K562 (cell line): ENCODE measurements around the gene TNPO2. TPM values are rescaled to one million over a fixed set of nuclear protein-coding genes. Genes with fewer than 3 reads are reported as not detected.
A peak's percentile ranks its signal among the peaks of the same experiment; 100 is the strongest.
"Not testable (repeated sequence)": the region's sequence is repeated elsewhere in the genome, so short reads cannot be mapped to it uniquely, and the experiment has no call there.

Experiments
- ATAC-seq: fragments of 200-7000 bp; cut with Tn5 transposase; 3 replicates; pipeline ENCODE4 v1.9.1; 2020; ENCODE audit warnings: moderate library complexity
- BruUV-seq: library from RNA; stranded (reverse); fragments of 400-500 nt; replicated peaks from 2 replicates; lab custom pipeline; 2021; lab: Mats Ljungman, UMichigan
- CTCF ChIA-PET: fragments of 300-600 bp; formaldehyde crosslinking; extraction: SDS; loops from one replicate; lab custom pipeline; 2021; ENCODE audit warnings: low intra/inter-chr PET ratio; lab: Yijun Ruan, JAX
- POLR2A ChIA-PET: fragments of 300-600, 350-650 bp; sonication (Branson Sonifier 250); formaldehyde crosslinking; extraction: SDS; loops from one replicate; lab custom pipeline; 2021; ENCODE audit warnings: antibody characterized with exemption, inconsistent platforms; lab: Yijun Ruan, JAX
- DNase-seq, 4 experiments: peaks; one replicate each; pipeline versions ENCODE4 v3.0.0 to v3.0.0-alpha.2; 2011 to 2018; ENCODE audit warnings: low spot score in 3 of 4, mixed read lengths in 3 of 4; ENCODE audit errors: extremely low read depth in 1 of 4
- FAIRE-seq: peaks from 2 replicates; lab custom pipeline; 2011; peaks lifted over from hg19 to GRCh38; lab: Jason Lieb, UNC
- H2AFZ ChIP-seq: 2 replicates; pipeline ENCODE4 v1.6.0; 2011; ENCODE audit warnings: low read depth, low read length, control low read depth, inconsistent platforms
- H3K27ac ChIP-seq: fragments of 200-600 bp; 3 replicates; pipeline ENCODE4 v1.8.0; 2011; ENCODE audit warnings: low read depth, mild to moderate bottlenecking, control low read depth, inconsistent platforms, low read length, moderate library complexity, mixed read lengths; ENCODE audit errors: extremely low read depth
- H3K27me3 ChIP-seq, 2 experiments: fragments of 300-600 bp in 1 of 2; 2 replicates in 1 of 2; 3 replicates in 1 of 2; pipeline versions ENCODE4 v1.6.0 to v1.8.0; 2011; ENCODE audit warnings: inconsistent platforms in 2 of 2, low read length in 2 of 2, mild to moderate bottlenecking in 1 of 2, mixed read lengths in 1 of 2, moderate library complexity in 1 of 2; ENCODE audit not compliant: control insufficient read depth in 2 of 2, insufficient read depth in 2 of 2
- H3K36me3 ChIP-seq: fragments of 300-600 bp; 3 replicates; pipeline ENCODE4 v1.8.0; 2011; ENCODE audit warnings: mild to moderate bottlenecking, low read length, inconsistent platforms; ENCODE audit not compliant: control insufficient read depth, insufficient read depth
- H3K4me1 ChIP-seq, 2 experiments: fragments of 200-600 bp in 1 of 2; replicated peaks in 1 of 2; 2 replicates in 1 of 2; 3 replicates in 1 of 2; pipeline versions ENCODE4 v1.5.1 to v1.8.0; 2011; ENCODE audit warnings: inconsistent platforms in 2 of 2, low read length in 2 of 2, mild to moderate bottlenecking in 1 of 2, mixed read lengths in 1 of 2, moderate library complexity in 1 of 2; ENCODE audit not compliant: control insufficient read depth in 2 of 2, insufficient read depth in 2 of 2
- H3K4me2 ChIP-seq: 2 replicates; pipeline ENCODE4 v1.6.1; 2011; ENCODE audit warnings: low read length, control low read depth, inconsistent platforms, mixed read lengths; ENCODE audit not compliant: insufficient read depth
- H3K4me3 ChIP-seq: fragments of 200-600 bp; sonication (generic), shearing (Covaris generic); 2 replicates; pipeline ENCODE4 v1.5.1; 2016; ENCODE audit warnings: control low read depth, inconsistent platforms
- H3K79me2 ChIP-seq: fragments of 200-600 bp; 3 replicates; pipeline ENCODE4 v1.8.0; 2011; ENCODE audit warnings: low read length, inconsistent platforms; ENCODE audit not compliant: control insufficient read depth, insufficient read depth
- H3K9ac ChIP-seq, 2 experiments: 2 replicates each; pipeline versions ENCODE4 v1.6.0 to v1.6.1; 2011; ENCODE audit warnings: low read depth in 2 of 2, low read length in 2 of 2, control low read depth in 1 of 2, inconsistent platforms in 1 of 2, mild to moderate bottlenecking in 1 of 2, mixed read lengths in 1 of 2; ENCODE audit not compliant: insufficient read depth in 1 of 2
- H3K9me1 ChIP-seq: one replicate; pipeline ENCODE4 v1.6.0; 2011; ENCODE audit warnings: inconsistent platforms, mild to moderate bottlenecking, low read length, moderate library complexity; ENCODE audit not compliant: control insufficient read depth, insufficient read depth
- H3K9me3 ChIP-seq: replicated peaks from 2 replicates; pipeline ENCODE4 v1.5.1; 2011; ENCODE audit warnings: low read depth, low read length, inconsistent platforms; ENCODE audit not compliant: control insufficient read depth, insufficient read depth
- H4K20me1 ChIP-seq: replicated peaks from 2 replicates; pipeline ENCODE4 v1.6.1; 2011; ENCODE audit warnings: low read length, inconsistent platforms, mixed read lengths; ENCODE audit not compliant: control insufficient read depth, insufficient read depth
- IRF2 ChIP-seq: sonication (generic); formaldehyde crosslinking; IDR thresholded peaks from 2 replicates; pipeline ENCODE4 v1.8.1; 2022; ENCODE audit warnings: mild to moderate bottlenecking, missing genetic modification reagents
- PKNOX1 ChIP-seq: fragments of 450-650 bp; IDR thresholded peaks from 2 replicates; pipeline ENCODE4 v1.6.1; 2016
- POLR2G ChIP-seq: fragments of 200-400 bp; formaldehyde crosslinking; IDR thresholded peaks from 2 replicates; pipeline ENCODE4 v1.6.1; 2017; ENCODE audit warnings: low read depth, mild to moderate bottlenecking, antibody characterized with exemption, low read length, moderate library complexity
- ZNF121 ChIP-seq: sonication (generic); formaldehyde crosslinking; conservative IDR thresholded peaks from 2 replicates; pipeline ENCODE4 v1.8.0; 2022; ENCODE audit warnings: missing genetic modification reagents
- WGBS: fragments of 100-300 bp; shearing (Covaris generic); methylation state at CpG from one replicate; pipeline ENCODE4 v1.1.6; 2016; ENCODE audit warnings: low coverage, mixed read lengths; ENCODE audit not compliant: insufficient coverage; ENCODE audit errors: missing lambda C conversion rate; 5-methylcytosine and 5-hydroxymethylcytosine counted together
- in situ Hi-C: fragments of 300-500 bp; cut with MboI; formaldehyde crosslinking; loops from 4 replicates; pipeline ENCODE4 v1.15.0; 2018; ENCODE audit warnings: inconsistent platforms, mixed read lengths
- intact Hi-C: fragments of 100-400 bp; cut with micrococcal nuclease; formaldehyde crosslinking; loops from 2 replicates; pipeline ENCODE4 v1.14.2; 2022
- polyA plus RNA-seq, 8 experiments: library from polyadenylated mRNA; depleted of rRNA in 4 of 8; stranded (reverse) in 5 of 8; unstranded in 3 of 8; fragments of >200 nt; fragmentation: Nextera tagmentation in 2 of 8; fragmentation: Illumina TruSeq in 1 of 8; extraction: Ambion mirVana in 2 of 8; extraction: Trizol in 1 of 8; gene quantifications; 2 replicates each; pipeline versions ENCODE4 v1.2.1 to v1.2.3, GENCODE V29; 2011 to 2014; ENCODE audit warnings: inconsistent platforms in 1 of 8, missing spikeins in 1 of 8
- total RNA-seq, 7 experiments: library from RNA; depleted of rRNA in 6 of 7; stranded (reverse); fragments of >200 nt in 6 of 7; fragmentation: Illumina TruSeq in 2 of 7; extraction: Trizol in 2 of 7; gene quantifications; 2 replicates each; pipeline versions ENCODE4 v1.2.1 to v1.2.3, GENCODE V29; 2011 to 2021; ENCODE audit warnings: low replicate concordance in 1 of 7

TNPO2 gene
- total and polyA plus RNA-seq, 9 of the 15 experiments (the other 6 are each of a cell fraction or from before 2014, with no cell fraction given) = 6.0 to 126 (median 53.8) TPM

DNA sequence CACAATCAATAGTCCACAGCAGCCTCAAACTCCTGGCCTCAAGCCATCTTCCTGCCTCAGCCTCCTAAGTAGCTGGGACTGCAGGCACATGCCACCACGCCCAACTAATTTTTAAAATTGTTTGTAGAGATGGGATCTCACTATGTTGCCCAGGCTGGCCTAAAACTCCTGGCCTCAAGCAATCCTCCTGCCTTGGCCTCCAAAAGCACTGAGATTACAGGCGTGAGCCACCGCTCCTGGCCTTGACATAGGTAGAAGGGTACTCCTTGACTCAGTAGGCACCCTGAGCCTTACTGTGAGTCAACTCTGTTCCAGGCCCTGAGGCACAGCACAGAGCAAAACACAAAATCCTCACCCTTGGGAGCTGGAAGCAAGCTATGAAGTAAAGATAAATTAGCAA is 7.8 kb downstream of the TNPO2 start:
- no peak overlapping the region for H3K27ac ChIP-seq
- FAIRE-seq = no peak
- peaks cover 13% of the 10 kb centered on the region for H4K20me1 ChIP-seq
- H3K9ac ChIP-seq = no peak overlapping the region
- H3K9me1 ChIP-seq = peaks cover 7% of the 10 kb centered on the region
- no peak overlapping the region for H3K4me2 ChIP-seq
- WGBS = 100% methylated on average over 3 of the region's 3 CpGs
- no peaks in the 10 kb centered on the region for H3K9me3 ChIP-seq
- H3K36me3 ChIP-seq = peaks cover 92% of the 10 kb centered on the region
- no peaks in the 10 kb centered on the region for H3K27me3 ChIP-seq
- peaks cover 8 to 37% of the 10 kb centered on the region in 2 experiments; a peak in 3 of 5 replicates for H3K4me1 ChIP-seq
- no peak for ATAC-seq
- no TSS peak for BruUV-seq
- no peak overlapping the region for H3K4me3 ChIP-seq
- in situ Hi-C loops = no loop called here
- DNase-seq = no peak
- no peak overlapping the region for H2AFZ ChIP-seq
- intact Hi-C loops = loop anchor here (2.0 kb wide), 1 partner anchor 131 kb away; no protein-coding TSS in a partner anchor
- ChIA-PET CTCF (interaction anchor here (1.0 kb wide), 1 partner anchor 132 kb away, joined by 4 read pairs; no protein-coding TSS in a partner anchor), POLR2A (interaction anchor here (0.6 to 0.8 kb wide), 2 partner anchors 14 to 50 kb away, joined by 3 read pairs; no protein-coding TSS in a partner anchor)
- peaks cover 57% of the 10 kb centered on the region for H3K79me2 ChIP-seq
- TF ChIP-seq IRF2 (CRISPR knock-in tag) = no peak
- TF ChIP-seq ZNF121 = peak; percentile 92

- ATAC-seq = no peak
- intact Hi-C loops = no loop called here
These were observed 8.6 kb downstream of the TNPO2 start for GRCh38 chr19:12715102-12715501.

GRCh38 chr19:12713304-12713703 is 10.4 kb downstream of the TNPO2 start:
- 98% methylated on average over 9 of the region's 9 CpGs for WGBS
- Histone ChIP-seq H3K36me3 (peaks cover 90% of the 10 kb centered on the region), H3K4me1 (peaks cover 0 to 20% of the 10 kb centered on the region in 2 experiments; a peak in 2 of 5 replicates), H3K79me2 (peaks cover 31% of the 10 kb centered on the region)
- H3K27me3 ChIP-seq, POLR2A ChIA-PET, H3K27ac ChIP-seq, H3K9me3 ChIP-seq, H3K4me2 ChIP-seq, CTCF ChIA-PET, DNase-seq, H4K20me1 ChIP-seq, H2AFZ ChIP-seq, FAIRE-seq, H3K9ac ChIP-seq, H3K9me1 ChIP-seq, intact Hi-C loops, BruUV-seq, ATAC-seq, H3K4me3 ChIP-seq: not testable (repeated sequence)
- in situ Hi-C loops = loop anchor here (5.0 kb wide), 1 partner anchor 84 kb away; no protein-coding TSS in a partner anchor

More at GRCh38 chr19:12715102-12715501, 8.6 kb downstream of the TNPO2 start:
- in situ Hi-C loops = no loop called here
- FAIRE-seq (no peak), DNase-seq (no peak)
- no peak overlapping the region; a peak in 1 of 4 replicates for H3K9ac ChIP-seq
- H3K79me2 ChIP-seq = peaks cover 49% of the 10 kb centered on the region
- H4K20me1 ChIP-seq = peaks cover 6% of the 10 kb centered on the region
- H3K9me3 ChIP-seq = no peaks in the 10 kb centered on the region
- H3K4me1 ChIP-seq = peaks cover 0 to 29% of the 10 kb centered on the region in 2 experiments; a peak in 2 of 5 replicates
- BruUV-seq = no TSS peak
- peaks cover 90% of the 10 kb centered on the region for H3K36me3 ChIP-seq
- H2AFZ ChIP-seq = no peak overlapping the region
- H3K27ac ChIP-seq = no peak overlapping the region
- no peak overlapping the region for H3K4me3 ChIP-seq
- H3K27me3 ChIP-seq = no peaks in the 10 kb centered on the region
- no peak for TF ChIP-seq PKNOX1
- TF ChIP-seq POLR2G = peak; percentile 50; the same call in 1 of the 2 replicates
- no peak overlapping the region for H3K4me2 ChIP-seq
- peaks cover 7% of the 10 kb centered on the region for H3K9me1 ChIP-seq
- 95% methylated on average over 10 of the region's 15 CpGs for WGBS
- ChIA-PET POLR2A (no interaction called here), CTCF (no interaction called here)
